ENCODE results near the gene KRT3.

DNA sequence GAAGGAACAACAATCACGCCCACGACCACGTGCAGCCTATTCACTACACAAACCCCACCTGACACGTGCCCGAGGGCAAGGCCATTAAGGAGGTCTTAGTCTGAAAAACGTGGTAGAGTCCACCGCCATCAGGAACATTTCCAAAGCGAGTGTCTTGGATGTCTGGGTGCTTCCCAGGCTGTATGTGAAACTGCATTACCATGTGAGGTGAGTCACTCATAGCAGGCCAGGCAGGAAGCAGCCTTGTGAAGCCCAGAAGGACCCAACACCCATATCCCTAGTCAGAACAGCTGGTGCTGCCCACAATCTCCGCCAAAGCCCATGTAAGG is 41.5 kb upstream of the KRT3 start:
- no peak for TF ChIP-seq ZFP3 (CRISPR knock-in tag; IDR thresholded peaks at IDR 0.05)
- TF ChIP-seq RARB (CRISPR knock-in tag; IDR thresholded peaks at IDR 0.05) = no peak
- no peak for TF ChIP-seq ARNTL (CRISPR knock-in tag; IDR thresholded peaks at IDR 0.05; ENCODE audit: borderline replicate concordance, low read depth)
- TF ChIP-seq ZNF8 (CRISPR knock-in tag; IDR thresholded peaks at IDR 0.05) = no peak
- TF ChIP-seq SNAI2 (CRISPR knock-in tag; IDR thresholded peaks at IDR 0.05) = no peak
- TF ChIP-seq, protein P1, sequence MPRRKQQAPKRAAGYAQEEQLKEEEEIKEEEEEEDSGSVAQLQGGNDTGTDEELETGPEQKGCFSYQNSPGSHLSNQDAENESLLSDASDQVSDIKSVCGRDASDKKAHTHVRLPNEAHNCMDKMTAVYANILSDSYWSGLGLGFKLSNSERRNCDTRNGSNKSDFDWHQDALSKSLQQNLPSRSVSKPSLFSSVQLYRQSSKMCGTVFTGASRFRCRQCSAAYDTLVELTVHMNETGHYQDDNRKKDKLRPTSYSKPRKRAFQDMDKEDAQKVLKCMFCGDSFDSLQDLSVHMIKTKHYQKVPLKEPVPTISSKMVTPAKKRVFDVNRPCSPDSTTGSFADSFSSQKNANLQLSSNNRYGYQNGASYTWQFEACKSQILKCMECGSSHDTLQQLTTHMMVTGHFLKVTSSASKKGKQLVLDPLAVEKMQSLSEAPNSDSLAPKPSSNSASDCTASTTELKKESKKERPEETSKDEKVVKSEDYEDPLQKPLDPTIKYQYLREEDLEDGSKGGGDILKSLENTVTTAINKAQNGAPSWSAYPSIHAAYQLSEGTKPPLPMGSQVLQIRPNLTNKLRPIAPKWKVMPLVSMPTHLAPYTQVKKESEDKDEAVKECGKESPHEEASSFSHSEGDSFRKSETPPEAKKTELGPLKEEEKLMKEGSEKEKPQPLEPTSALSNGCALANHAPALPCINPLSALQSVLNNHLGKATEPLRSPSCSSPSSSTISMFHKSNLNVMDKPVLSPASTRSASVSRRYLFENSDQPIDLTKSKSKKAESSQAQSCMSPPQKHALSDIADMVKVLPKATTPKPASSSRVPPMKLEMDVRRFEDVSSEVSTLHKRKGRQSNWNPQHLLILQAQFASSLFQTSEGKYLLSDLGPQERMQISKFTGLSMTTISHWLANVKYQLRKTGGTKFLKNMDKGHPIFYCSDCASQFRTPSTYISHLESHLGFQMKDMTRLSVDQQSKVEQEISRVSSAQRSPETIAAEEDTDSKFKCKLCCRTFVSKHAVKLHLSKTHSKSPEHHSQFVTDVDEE (CRISPR knock-in tag; IDR thresholded peaks at IDR 0.05) = no peak
- no peak for TF ChIP-seq CSDC2 (CRISPR knock-in tag; IDR thresholded peaks at IDR 0.05)
- no peak for TF ChIP-seq ZFP30 (CRISPR knock-in tag; IDR thresholded peaks at IDR 0.05)
- no peak for TF ChIP-seq PATZ1 (CRISPR knock-in tag; IDR thresholded peaks at IDR 0.05; ENCODE audit: borderline replicate concordance)
- no peak for TF ChIP-seq CSRNP3 (CRISPR knock-in tag; IDR thresholded peaks at IDR 0.05)
- no peak for TF ChIP-seq ZNF70 (CRISPR knock-in tag; IDR thresholded peaks at IDR 0.05)

All from SK-N-SH treated with all-trans-retinoic acid at 6 μM for 48 hours (cell line).